Stimulated activated CD8-positive, alpha-beta memory T cell treated with anti-CD3 and anti-CD28 coated beads, Interleukin-12 subunit alpha, Interleukin-12 subunit beta, amount 100 ng/mL, for 4 hours (primary cell): ENCODE results near the gene KIZ.
A peak's percentile ranks its signal among the peaks of the same experiment; 100 is the strongest.

ENCODE experiments used
- DNase-seq: peaks from one replicate; pipeline ENCODE4 v3.0.0-alpha.2; 2020; ENCODE audit warnings: low read depth

KIZ gene, protein sequence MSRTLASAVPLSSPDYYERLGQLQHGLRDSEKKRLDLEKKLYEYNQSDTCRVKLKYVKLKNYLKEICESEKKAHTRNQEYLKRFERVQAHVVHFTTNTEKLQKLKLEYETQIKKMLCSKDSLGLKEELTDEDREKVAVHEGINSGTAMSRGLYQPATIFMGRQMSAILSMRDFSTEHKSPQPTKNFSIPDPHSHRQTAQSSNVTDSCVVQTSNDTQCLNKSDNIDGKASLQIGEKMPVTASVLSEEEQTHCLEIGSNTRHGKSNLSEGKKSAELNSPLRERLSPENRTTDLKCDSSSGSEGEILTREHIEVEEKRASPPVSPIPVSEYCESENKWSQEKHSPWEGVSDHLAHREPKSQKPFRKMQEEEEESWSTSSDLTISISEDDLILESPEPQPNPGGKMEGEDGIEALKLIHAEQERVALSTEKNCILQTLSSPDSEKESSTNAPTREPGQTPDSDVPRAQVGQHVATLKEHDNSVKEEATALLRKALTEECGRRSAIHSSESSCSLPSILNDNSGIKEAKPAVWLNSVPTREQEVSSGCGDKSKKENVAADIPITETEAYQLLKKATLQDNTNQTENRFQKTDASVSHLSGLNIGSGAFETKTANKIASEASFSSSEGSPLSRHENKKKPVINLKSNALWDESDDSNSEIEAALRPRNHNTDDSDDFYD

GRCh38 chr20:21125849-21126580, at the start of gene KIZ:
Gene KIZ (plus strand): TSS chr20:21126082. CDS start chr20:21126116, 34 bp downstream.
- peak; percentile 97 for DNase-seq

DNA sequence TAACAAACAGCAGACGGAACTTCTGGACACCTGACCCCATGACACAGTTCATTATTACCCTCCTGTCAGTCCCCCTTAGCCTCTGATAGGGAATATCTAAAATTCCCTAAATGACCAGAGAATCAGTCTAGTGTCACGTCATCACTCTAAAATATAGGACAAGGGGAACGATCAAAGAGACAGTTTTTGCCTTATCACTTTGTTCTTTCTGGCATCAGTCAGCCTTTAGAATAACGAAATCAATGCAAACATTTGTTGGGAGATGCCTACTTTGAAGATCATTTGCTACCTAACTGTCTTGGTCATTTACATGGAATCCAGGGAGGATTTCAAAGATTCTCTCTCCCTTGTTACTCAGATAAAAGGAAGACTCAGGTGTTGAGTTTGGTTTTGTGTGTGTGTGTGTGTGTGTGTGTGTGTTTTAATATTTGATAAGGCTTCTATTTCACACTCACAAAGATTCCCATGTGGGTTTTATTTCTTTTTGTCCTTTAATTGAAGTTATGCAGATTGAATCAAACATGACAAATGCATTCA, 48.0 kb upstream of the KIZ start:
- DNase-seq, result no peak

DNA sequence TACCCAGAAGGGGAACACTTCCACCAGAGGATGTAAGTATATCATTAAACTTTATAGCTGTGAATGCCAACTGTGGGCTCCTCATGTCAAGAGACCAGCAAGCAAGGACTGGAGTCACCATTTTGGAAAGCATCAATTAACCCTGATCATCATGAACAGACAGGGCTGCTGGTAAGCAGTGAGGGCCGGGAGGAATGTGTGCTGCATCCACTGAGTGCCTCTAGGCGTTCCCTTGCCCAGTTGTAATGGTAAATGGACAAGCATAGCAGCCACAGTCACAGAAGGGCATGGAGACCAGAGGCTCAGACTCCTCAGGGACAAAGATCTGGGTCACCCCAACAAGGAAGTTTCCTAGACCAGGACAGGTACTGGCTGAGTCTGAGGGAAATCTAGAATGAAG, 43.3 kb upstream of the KIZ start:
- DNase-seq, result no peak

DNA sequence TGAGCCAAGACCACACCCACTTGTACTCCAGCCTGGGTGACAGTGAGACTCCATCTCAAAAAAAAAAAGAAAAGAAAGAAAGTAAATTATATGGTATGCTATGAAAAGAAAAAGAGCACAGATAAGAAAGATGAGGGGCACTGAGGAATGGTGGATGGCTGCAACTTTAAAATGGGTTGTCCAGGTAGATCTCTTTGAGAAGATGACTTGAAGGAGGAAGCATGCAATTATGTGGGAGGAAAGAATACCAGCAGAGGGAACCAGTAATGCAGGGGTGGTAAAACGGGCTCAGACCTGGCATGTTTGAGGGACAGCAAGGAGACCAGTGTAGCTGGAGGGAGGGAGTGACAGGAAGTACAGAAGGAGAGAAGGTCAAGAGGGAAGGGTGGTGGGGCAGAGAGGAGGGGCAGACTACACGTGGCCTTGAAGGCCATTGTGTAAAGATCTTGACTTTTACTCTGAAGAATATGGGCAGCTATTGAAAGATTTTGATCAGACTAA, 42.0 kb upstream of the KIZ start:
- DNase-seq, result no peak

GRCh38 chr20:21087862-21088540, 37.9 kb upstream of the KIZ start:
- no peak for DNase-seq

DNA sequence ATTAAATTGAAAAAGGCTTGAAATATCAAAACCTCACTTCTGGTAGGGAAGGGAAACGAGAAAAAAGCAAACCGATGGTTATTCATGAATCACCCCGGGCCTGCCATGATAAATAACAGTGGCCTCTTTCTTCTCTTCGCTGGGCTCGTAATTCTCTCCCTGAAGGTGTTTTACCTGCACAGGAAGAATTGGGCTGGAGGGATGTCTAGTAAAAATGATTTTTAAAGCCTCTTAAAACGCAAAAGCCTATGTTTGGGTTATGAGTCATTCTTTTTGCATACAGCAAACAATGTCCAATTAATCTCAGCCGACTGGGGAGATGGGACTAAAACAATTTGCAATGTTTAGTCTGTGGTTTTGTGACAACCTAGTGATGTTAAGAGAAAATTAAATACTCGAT, 36.5 kb upstream of the KIZ start:
- no peak for DNase-seq

DNA sequence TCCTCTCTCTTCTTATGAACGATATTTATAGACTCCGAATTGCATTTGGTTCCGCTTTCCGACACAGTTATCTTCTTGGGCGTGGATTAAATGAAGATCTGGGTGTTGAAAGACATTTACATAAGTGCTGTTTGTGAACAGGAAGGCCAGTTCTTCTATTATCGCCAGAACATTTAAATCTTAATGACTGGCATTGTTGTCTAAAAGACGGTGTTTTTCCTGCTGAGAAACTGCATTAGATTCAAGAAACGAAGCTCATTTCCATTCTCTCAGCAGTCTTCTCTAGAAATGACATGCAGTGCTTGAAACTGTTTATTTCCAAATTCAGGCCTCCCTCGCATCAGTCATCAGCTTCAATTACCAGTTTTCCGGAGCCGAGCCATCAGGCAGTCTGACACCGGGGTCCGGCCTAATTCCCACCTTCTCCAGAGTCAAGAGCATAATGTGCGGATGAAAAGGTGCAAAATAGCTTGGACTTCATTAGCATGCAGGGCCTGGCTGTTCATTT, 35.7 kb upstream of the KIZ start:
- no peak for DNase-seq

DNA sequence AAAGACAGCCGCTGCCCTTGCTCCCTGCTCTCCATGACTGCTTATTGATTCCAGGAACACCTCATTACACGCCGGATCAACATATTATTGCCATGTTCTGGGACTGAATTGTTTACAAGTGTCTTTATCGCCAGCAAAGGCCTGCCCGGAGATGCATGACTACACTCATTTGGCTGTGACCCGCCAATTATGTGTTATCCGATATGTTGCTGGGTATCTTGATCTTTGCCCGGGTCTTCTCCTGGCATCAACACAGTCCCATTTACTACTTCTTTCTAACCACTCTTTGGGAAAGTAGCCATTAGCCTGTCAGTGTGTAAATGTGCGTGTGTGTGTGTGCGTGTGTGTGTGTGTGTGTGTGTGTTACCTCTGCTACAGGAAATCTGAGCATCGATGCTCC, 35.2 kb upstream of the KIZ start:
- DNase-seq, result no peak

- DNase-seq, result no peak
Observed at GRCh38 chr20:21092806-21093205, 33.1 kb upstream of the KIZ start.

DNA sequence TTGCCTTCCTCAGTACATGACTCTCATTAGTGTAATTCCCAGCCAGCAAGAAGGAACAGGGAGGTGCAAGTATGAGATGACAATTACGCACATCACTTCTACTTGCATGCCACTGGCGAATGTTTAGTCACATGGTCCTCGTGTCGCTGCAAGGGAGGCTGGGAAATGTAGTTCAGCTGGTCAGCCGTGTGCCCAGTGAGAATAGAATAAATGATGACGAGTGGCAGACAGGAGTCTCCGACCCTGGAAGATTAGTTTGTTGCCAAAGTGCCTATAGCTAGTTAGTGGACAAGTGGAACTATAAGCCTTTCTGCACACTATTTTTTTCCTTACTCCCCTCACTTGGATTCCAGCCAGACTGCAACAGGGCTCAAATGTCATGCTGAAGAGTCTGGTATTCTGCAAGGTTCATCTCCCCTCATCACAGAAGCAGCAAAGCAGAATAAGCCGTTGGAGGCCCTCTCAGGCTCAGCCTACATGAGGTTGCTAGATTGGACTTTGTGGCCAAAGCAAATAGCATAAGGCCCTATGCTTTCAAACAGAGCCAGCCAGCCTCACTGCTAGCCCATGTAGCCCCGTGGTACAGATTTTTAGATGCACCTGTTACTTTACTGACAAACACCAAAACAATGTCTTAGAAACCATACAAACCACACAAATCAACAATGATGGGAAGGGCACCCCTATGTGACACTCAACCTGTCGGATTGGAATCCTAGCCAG, 29.4 kb upstream of the KIZ start:
- DNase-seq, result no peak

GRCh38 chr20:21099751-21100577, 25.9 kb upstream of the KIZ start:
- DNase-seq, result peak; percentile 8

- no peak for DNase-seq
Observed at GRCh38 chr20:21100578-21101452, 25.1 kb upstream of the KIZ start.

DNA sequence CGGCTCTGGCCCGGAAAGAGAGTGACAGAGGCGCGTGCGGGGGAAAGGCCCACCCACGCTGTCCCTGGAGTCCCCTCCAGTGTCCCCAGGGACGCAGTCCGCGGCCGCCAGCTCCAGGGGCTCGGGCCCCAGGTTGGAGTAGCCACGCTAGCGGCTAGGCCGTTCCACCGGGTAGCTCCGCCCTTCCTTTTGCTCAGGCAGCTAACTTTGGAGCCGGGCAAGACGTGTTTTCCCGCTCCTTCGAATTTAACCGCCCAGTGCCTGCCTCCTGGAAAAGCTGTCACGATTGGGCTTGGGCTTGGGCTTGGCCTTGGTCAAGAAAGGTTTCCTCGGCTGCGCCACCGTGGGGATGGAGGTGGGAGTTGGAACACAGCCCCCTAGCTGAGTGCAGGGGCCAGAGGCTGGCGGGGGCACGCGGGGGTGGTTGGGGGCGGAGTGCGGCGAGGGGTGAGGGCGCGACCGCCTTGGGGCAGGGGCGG, 24.4 kb upstream of the KIZ start:
- DNase-seq, result no peak

GRCh38 chr20:21101932-21102575, 23.8 kb upstream of the KIZ start:
- no peak for DNase-seq

DNA sequence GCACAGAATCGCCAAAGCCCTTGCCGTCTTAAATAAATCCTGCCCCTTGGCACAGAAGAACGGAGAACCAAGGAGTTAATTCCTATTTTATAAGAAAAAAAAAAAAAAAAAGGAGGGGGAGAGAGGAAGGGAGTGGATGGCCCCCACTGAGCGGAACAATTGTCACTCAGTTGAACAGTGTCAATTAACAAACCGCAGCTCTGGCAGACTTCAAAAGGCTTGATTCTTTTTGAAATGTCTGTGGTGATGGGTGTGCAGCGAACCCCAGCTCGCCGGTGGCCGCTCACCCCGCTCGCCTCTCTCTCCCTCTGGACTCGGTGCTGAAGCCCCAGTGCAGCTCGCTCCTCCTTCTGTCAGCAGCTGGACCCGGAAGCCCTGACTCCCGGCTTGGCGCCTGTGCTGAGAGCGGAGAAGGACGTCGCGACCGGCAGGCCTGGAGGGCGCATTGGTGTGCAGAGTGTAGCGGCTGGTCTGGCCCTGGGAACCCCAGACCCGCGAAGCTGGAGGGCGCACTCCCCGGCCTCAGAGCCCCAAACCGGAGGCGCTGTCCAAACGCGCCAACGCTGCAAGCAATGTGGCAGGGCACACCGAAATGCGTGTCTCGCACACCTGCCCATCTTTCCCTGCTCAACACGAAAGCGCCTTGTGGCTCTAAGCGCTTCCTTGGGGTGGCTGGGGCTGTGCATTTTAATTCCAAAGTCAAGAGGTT, 23.1 kb upstream of the KIZ start:
- DNase-seq, result no peak

DNA sequence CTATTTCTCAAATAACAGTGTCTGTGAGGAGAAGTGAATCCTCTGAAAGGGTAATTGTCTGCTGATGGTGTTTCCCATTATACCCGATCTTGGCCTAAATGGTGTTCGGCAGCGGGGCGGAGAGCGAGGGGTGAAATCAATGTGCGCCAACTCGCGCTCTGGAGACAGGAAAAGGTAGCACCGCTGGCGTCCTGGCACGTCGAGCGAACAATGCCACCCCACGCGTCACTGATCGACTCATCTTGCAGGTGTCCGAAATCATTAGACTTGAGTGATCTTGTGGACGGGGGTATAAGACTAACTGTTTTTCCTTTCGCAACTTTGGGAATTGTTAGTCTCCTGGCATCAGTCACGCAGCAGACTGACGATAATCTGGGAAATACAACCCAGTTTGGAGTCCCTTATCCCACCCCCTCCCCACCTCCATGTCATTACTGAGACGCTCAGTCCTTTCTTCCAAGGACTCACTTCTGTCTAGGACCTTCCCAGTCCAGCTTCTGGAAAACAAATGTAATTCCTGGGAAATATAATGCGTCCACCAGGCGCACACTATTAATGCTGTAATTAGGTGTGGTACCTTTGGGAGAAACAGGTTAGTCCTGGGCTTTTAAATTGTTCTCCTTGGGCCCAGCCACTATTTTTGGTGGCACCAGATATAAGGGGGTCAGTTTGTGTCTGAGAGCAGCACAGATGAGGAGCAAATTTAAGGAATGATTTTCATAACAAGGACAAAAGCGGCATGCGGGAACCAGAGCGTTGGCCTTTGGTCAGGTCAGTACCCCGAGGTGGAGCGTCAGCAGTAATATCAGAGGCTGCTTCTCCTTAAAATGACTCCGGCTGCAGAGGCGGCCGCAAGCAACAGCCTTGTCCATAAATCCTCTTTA, 22.1 kb upstream of the KIZ start:
- DNase-seq, result no peak

DNA sequence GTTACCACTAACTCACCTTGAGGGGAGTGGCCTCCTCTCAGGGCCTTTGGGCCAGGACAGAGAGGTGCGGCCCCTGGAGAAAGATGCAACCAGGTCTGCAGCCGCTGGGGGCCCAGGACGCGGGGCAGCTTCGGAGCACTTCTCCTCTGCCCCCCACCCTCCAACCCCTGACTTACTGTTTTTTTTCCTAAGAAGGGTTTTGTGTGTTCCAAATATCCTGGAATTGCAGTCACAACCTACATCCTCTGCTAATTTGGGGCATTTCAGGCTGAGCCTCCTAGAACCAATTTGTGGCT, 21.5 kb upstream of the KIZ start:
- DNase-seq, result no peak
